Measurements from ENCODE around the gene PRLR. TPM values are rescaled to one million over a fixed set of nuclear protein-coding genes. Genes with fewer than 3 reads are reported as not detected.

PRLR gene
- total and polyA plus RNA-seq, 2 experiments from 2014 or later: 0.31 to 2.2 TPM

- no peaks in the 10 kb centered on the region for H3K4me1 ChIP-seq (ENCODE audit: insufficient read depth)
- H3K9me2 ChIP-seq (ENCODE audit: insufficient read depth): no peaks in the 10 kb centered on the region
- no peak overlapping the region for H3K4me2 ChIP-seq
- H4K20me1 ChIP-seq (replicated peaks; ENCODE audit: insufficient read depth): no peaks in the 10 kb centered on the region
- H2AFZ ChIP-seq: no peak overlapping the region
- TF ChIP-seq STAT1 (IDR thresholded peaks at IDR 0.05; ENCODE audit: unreplicated experiment): no peak
- no peak for TF ChIP-seq POLR2AphosphoS5 (IDR thresholded peaks at IDR 0.05; ENCODE audit: low read depth)
- TF ChIP-seq ZNF331 (CRISPR knock-in tag; IDR thresholded peaks at IDR 0.05; ENCODE audit: low read depth): no peak
- TF ChIP-seq NANOG (IDR thresholded peaks at IDR 0.05; ENCODE audit: borderline replicate concordance): no peak
- no peak for TF ChIP-seq JUNB (IDR thresholded peaks at IDR 0.05; ENCODE audit: unreplicated experiment)
- DNase-seq (ENCODE audit: low spot score) (no peak), ATAC-seq (no peak)
- no peaks in the 10 kb centered on the region; the same call in 1 of the 2 replicates for H3K36me3 ChIP-seq (ENCODE audit: insufficient read depth)
- peaks cover 4% of the 10 kb centered on the region; the same call in 1 of the 3 replicates for H3K9me3 Mint-ChIP-seq
- no peaks in the 10 kb centered on the region for H3F3A ChIP-seq (replicated peaks; ENCODE audit: low read depth)
- no peaks in the 10 kb centered on the region for H3K4me1 Mint-ChIP-seq
- H3K79me2 ChIP-seq (replicated peaks; ENCODE audit: insufficient read depth): no peaks in the 10 kb centered on the region
- no peaks in the 10 kb centered on the region for H3K27me3 ChIP-seq (ENCODE audit: insufficient read depth)
- peaks cover 2% of the 10 kb centered on the region for H3K27me3 Mint-ChIP-seq (ENCODE audit: insufficient read depth, low read depth, poor library complexity)
- no peak overlapping the region for H3K27ac ChIP-seq (ENCODE audit: low read depth)
- no peak overlapping the region for H3K4me3 Mint-ChIP-seq
- no peak overlapping the region for H3K27ac Mint-ChIP-seq
- no peak overlapping the region for H3K4me3 ChIP-seq
- H3K36me3 Mint-ChIP-seq (ENCODE audit: low read depth): no peaks in the 10 kb centered on the region
Observed at GRCh38 chr5:35127006-35127405, 103.3 kb downstream of the PRLR start.

- no peak for TF ChIP-seq EZH2 (IDR thresholded peaks at IDR 0.05; ENCODE audit: low read depth, unreplicated experiment)
- TF ChIP-seq NANOG (IDR thresholded peaks at IDR 0.05; ENCODE audit: borderline replicate concordance): no peak
- no peak for TF ChIP-seq EZH2phosphoT487 (IDR thresholded peaks at IDR 0.05; ENCODE audit: unreplicated experiment)
- Histone ChIP-seq H3K4me2 (no peak overlapping the region), H2AFZ (no peak overlapping the region), H3K27ac (ENCODE audit: low read depth) (no peak overlapping the region), H3F3A (replicated peaks; ENCODE audit: low read depth) (no peaks in the 10 kb centered on the region), H3K9me2 (ENCODE audit: insufficient read depth) (no peaks in the 10 kb centered on the region), H3K79me2 (replicated peaks; ENCODE audit: insufficient read depth) (no peaks in the 10 kb centered on the region), H4K20me1 (replicated peaks; ENCODE audit: insufficient read depth) (no peaks in the 10 kb centered on the region), H3K4me1 (ENCODE audit: insufficient read depth) (no peaks in the 10 kb centered on the region), H3K27me3 (ENCODE audit: insufficient read depth) (no peaks in the 10 kb centered on the region), H3K36me3 (ENCODE audit: insufficient read depth) (no peaks in the 10 kb centered on the region; the same call in 1 of the 2 replicates), H3K4me3 (no peak overlapping the region)
- H3K36me3 Mint-ChIP-seq (ENCODE audit: low read depth): no peaks in the 10 kb centered on the region
- H3K27ac Mint-ChIP-seq: no peak overlapping the region
- DNase-seq (ENCODE audit: low spot score) (no peak), ATAC-seq (no peak)
- no peak overlapping the region for H3K4me3 Mint-ChIP-seq
- no peaks in the 10 kb centered on the region for H3K4me1 Mint-ChIP-seq
- H3K27me3 Mint-ChIP-seq (ENCODE audit: insufficient read depth, low read depth, poor library complexity): peaks cover 2% of the 10 kb centered on the region
- H3K9me3 Mint-ChIP-seq: peaks cover 4% of the 10 kb centered on the region; the same call in 1 of the 3 replicates
Observed at GRCh38 chr5:35125746-35126145, 104.5 kb downstream of the PRLR start.

- Histone ChIP-seq H3K36me3 (ENCODE audit: insufficient read depth) (no peaks in the 10 kb centered on the region; the same call in 1 of the 2 replicates), H4K20me1 (replicated peaks; ENCODE audit: insufficient read depth) (no peaks in the 10 kb centered on the region), H3K9me2 (ENCODE audit: insufficient read depth) (no peaks in the 10 kb centered on the region), H3K27me3 (ENCODE audit: insufficient read depth) (no peaks in the 10 kb centered on the region), H3K27ac (ENCODE audit: low read depth) (no peak overlapping the region), H3K4me3 (no peak overlapping the region), H3K79me2 (replicated peaks; ENCODE audit: insufficient read depth) (no peaks in the 10 kb centered on the region), H2AFZ (no peak overlapping the region), H3F3A (replicated peaks; ENCODE audit: low read depth) (no peaks in the 10 kb centered on the region), H3K4me1 (ENCODE audit: insufficient read depth) (no peaks in the 10 kb centered on the region), H3K4me2 (no peak overlapping the region)
- Mint-ChIP-seq H3K4me1 (no peaks in the 10 kb centered on the region), H3K27me3 (ENCODE audit: insufficient read depth, low read depth, poor library complexity) (peaks cover 2% of the 10 kb centered on the region), H3K36me3 (ENCODE audit: low read depth) (no peaks in the 10 kb centered on the region), H3K27ac (no peak overlapping the region), H3K9me3 (no peaks in the 10 kb centered on the region; the same call in 2 of the 3 replicates), H3K4me3 (no peak overlapping the region)
- DNase-seq (ENCODE audit: low spot score) (no peak), ATAC-seq (no peak)
- TF ChIP-seq NANOG (IDR thresholded peaks at IDR 0.05; ENCODE audit: borderline replicate concordance) (no peak), STAT1 (IDR thresholded peaks at IDR 0.05; ENCODE audit: unreplicated experiment) (no peak), CREB1 (CRISPR knock-in tag; IDR thresholded peaks at IDR 0.05; ENCODE audit: low read depth) (no peak), EZH2 (IDR thresholded peaks at IDR 0.05; ENCODE audit: low read depth, unreplicated experiment) (no peak), CTCF (conservative IDR thresholded peaks at IDR 0.05; ENCODE audit: low read depth in 2 of 2) (no peak)
Observed at GRCh38 chr5:35124932-35125331, 105.4 kb downstream of the PRLR start.
